HG03558 (cell line): Measurements from ENCODE around the gene IFITM5.
"Not testable (repeated sequence)": the region's sequence is repeated elsewhere in the genome, so short reads cannot be mapped to it uniquely, and the experiment has no call there.

Source experiments
- ATAC-seq: cut with Tn5 transposase; IDR thresholded peaks from one replicate; pipeline ENCODE4 v1.9.1; 2021; ENCODE audit warnings: moderate number of reproducible peaks; ENCODE audit not compliant: unreplicated experiment; ENCODE audit errors: extremely low read depth

IFITM5 gene

GRCh38 chr11:299081-299891 is at the start of gene IFITM5:
Gene IFITM5, minus strand, starts transcription at chr11:299526. Its CDS starts 36 bp downstream, at chr11:299490.
- ATAC-seq: no peak

- no peak for ATAC-seq
Observed at GRCh38 chr11:346529-346928, 47.2 kb upstream of the IFITM5 start.

GRCh38 chr11:344836-345578 is 45.7 kb upstream of the IFITM5 start:
- ATAC-seq: no peak

DNA sequence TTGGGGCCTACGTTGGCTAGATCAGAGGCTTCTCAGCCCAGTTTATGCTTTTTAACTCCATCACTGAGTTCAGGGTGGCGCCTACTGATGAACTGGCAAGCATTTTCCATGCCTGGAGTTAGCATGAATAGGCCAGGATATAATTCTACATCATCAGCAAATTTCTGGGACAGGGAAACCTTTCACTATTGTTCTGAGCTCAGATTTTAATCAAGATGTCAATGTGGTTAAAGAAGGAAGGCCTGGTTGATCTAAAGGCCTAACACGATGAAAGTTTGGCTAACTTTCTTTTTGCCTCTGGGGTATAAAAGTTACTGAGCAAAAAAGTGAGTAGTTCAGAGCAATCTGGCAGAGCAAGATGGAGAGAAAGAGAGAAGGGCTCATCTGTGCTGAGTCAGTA is 43.0 kb upstream of the IFITM5 start:
- no peak for ATAC-seq

DNA sequence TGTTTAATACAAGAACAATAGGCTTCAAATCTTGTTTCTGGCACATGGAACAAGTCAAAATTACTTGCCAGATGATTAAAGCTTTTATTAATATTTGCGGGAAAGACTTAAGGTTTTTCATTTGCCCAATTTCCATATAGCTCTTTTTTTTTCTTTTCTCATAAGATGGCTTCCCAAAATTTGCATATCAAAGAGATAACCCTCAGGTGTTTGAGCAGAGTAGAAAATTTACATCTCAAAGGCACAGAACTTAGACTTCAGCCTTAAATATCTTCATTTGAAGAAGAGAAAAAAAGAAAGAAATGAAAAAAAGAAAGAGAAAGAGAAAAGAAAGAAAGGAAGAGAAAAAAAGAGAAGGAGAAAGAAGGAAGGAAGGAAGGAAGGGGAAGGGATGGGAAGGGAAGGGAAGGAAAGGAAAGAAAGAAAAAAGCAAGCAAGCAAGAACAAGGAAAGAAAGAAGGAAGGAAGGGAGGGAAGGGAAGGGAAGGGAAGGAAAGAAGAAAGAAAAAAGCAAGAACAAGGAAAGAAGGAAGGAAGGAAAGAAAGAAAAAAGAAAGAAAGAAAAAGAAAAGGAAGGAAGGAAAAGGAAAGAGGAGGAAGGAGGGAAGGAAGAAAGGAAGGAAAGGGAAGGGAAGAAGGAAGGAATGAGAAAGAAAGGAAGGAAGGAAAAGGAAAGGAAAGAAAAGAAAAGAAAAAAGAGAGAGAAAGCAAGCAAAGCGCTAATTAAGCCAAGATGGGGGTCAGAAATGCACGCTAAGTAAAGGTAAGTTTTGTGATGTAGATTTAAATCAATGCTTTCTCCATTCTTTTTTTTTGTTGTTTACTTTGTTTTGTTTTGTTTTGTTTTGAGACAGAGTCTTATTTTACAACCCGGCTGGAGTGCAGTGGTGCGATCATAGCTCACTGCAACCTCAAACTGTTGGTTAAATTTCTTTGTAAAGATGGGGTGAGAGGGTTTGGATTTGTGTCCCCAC is 41.5 kb upstream of the IFITM5 start:
- ATAC-seq: no peak

DNA sequence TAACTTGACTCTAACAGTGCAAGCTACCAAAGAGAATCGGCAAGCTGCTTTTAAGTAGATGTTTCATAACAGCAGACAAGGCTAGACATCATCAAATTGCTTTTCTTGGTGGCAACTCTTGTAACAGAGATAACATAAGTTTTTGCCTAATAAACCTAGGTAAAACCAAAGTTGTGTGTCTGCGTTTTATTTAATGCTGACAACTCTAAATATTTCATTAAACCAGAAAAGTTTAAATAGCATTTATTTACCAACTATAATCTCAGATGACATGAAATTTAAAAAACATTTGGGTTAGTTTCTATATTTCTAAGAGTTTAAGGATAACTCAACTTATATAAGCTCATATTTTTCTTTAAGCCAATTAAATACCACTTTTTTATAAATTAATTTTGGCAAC is 40.6 kb upstream of the IFITM5 start:
- no peak for ATAC-seq

GRCh38 chr11:337711-338110 is 38.4 kb upstream of the IFITM5 start:
- no peak for ATAC-seq

DNA sequence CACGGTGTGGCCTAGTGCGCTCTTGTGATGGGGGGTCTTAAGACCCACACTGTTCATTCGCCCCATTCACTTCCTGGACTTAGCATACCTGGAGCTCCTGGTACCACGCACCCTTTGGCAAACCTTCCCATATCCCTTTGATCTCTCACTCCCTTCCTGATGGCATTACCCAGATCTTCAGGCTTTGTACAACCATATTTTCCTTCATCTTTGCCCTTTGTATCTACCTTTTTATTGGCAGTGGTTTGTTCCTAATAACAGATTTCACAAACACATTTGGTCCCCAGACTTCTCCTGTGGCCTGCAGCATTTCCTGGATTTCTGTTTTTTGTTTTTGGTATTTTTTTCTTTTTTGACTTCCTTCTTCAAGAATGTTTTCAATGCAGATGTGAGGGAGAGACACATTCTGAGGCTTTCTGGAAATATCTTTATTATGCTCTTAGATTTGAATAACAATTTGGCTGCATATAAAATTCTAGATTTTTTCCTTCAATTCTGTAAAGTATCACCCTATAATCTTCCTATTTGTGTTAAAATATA is 37.4 kb upstream of the IFITM5 start:
- no peak for ATAC-seq

DNA sequence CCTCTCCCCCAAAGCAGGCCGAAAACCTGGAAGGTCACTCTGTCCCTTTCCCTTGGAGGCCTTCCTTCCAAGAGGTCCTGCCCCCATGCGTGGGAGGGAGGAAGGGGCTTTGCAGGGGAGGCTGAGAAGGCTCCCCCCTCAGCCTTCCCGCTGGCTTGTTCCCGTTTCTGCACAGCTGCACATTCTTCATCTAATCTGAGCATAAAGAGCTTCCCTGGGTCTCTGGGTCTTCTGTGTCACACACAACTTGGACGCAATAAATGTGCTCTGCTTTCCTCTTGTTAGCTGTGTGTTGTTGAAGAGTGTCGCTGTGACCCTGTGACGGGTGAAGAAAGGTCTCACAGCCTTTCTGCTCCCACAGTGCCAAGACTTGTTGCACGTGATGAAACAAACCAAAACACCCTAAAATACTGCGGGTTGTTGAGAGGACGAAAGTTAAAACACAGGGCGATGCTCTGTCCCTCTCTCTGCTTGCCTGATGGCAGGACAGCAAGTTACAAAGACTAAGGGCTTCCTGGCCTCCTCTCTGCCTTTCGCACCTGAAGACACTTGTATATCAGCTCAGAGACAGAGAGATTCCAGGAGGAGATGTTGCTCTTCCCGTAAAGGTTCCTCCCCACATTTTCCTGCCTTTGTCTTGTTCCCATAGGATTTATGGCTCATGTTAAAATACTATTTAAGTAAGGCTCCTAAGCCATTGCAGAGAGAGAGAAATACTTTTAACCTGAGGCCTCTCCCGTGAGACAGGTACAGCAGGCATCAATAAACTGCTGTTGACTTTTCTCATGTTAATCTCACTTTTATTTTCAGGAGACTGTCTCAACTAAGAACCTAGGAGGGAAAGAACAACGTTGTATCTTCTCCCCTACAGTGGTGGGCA is 36.7 kb upstream of the IFITM5 start:
- ATAC-seq: no peak

DNA sequence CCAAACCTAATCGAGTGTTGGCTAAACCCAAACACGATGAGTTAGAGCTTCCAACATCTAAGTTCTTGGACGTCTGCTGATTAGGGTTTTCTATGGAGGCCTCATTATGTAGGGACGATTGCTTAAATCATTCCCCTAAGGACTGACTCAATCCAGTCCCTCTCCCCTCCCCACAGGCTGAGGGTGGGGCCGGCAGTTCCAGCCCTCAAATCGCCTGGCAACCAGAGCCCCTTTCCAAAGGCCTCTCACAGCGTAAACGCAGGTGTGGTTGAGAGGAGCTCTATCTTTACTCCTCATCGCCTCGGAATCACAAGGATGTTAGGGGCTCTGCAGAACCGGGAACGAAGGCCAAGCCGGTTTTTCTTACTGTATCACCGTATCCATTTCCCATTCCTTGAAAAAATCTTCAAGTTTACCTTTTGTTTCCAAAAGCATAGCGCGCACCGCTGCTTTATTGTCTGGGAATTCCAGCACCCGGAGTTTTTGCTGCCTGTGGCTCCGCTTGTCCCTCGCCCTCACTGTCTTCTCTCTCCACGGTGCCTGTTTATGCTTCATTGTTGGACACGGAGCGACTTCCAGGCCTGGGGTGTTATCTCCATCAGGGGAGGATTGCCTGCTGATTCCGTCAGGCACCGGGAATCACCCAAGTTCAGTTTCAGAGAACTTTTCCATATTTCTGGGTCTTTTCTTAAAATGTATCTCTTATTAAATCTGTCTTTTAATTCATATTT is 35.1 kb upstream of the IFITM5 start:
- no peak for ATAC-seq

DNA sequence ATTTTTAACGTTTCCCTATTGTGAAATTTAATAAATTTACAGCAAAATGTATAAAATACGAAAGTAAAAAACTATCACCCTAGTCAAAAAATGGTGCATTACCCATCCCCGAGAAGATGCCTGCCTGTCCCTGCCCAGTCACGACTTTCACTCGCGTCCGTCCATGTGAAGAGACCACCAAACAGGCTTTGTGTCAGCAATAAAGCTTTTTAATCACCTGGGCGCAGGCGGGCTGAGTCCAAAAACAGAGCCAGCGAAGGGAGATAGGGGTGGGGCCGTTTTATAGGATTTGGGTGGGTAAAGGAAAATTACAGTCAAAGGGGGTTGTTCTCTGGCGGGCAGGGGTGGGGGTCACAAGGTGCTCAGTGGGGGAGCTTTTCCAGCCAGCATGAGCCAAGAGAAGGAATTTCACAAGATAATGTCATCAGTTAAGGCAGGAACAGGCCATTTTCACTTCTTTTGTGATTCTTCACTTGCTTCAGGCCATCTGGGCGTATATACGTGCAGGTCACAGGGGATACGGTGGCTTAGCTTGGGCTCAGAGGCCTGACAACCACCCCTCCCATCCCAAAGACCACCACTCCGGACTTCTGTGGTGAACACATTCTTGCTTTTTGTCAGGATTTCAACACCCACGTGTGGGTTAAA is 34.4 kb upstream of the IFITM5 start:
- ATAC-seq: not testable (repeated sequence)

GRCh38 chr11:332651-333480 is 33.5 kb upstream of the IFITM5 start:
- no peak for ATAC-seq

GRCh38 chr11:331358-332060 is 32.2 kb upstream of the IFITM5 start:
- no peak for ATAC-seq

DNA sequence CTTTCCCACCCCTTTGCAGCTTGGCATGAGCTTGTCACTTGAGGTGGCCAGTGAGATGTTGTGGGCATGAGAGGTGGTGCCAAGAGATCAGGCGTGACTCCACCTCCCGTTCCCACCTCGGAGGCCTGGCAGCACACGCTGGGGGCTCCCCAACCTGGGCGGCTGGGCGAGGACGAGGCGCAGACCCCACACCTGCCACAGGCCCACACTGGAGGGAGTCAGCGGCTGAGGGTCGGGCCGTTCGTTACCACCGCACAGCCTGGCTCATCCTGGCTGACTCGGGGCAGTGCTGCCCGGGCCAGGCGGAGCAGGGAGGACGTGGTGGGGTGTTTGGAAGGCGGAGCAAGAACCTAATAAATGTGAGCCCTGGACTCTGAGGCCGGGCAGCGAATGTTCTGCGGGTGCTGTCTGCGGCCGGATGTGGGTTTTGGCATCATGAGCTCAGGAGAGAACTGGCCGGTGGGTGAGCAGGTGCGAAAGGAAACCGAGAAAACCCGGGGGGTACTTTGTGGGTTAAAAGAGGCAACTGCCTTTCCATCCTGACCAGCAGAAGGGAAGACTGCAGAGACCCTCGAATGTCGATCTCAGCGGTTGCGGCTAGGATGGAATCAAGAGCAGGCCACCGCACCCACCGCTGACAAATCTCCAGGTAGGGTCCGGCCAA is 31.5 kb upstream of the IFITM5 start:
- no peak for ATAC-seq

- no peak for ATAC-seq
Observed at GRCh38 chr11:330307-330693, 31.0 kb upstream of the IFITM5 start.

- no peak for ATAC-seq
Observed at GRCh38 chr11:329886-330253, 30.5 kb upstream of the IFITM5 start.
